Measurements from ENCODE around the gene EPN1.

DNA sequence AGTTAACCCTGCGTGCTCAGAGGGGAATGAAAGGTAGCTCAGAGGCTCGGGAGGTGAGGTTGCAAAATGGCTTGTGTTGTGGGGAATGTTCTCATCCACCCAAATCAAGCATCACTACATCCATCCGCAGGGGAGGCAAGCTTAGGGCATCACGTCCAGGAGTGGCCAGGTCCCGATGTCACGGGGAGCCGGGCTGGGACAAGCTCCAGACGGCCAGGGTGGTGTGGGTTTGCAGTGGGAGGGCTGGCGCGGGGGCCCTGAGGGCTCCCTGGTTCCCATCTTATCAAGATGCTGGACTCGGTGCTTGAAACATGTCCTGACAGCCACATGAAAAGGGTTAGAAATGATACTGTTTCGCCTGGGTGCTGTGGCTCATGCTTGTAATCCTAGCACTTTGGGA is 25.8 kb downstream of the EPN1 start:
- no peak for TF ChIP-seq GATA3 (IDR thresholded peaks at IDR 0.05; ENCODE audit: low read depth, low read length)
- no peak for TF ChIP-seq GATA2 (IDR thresholded peaks at IDR 0.05; ENCODE audit: low read depth, low read length)
